ENCODE measurements around the gene RHEX.

Gene RHEX

GRCh38 chr1:206052919-206053610 lies at the start of gene RHEX:
TSS of gene RHEX (plus strand) at chr1:206053173. CDS start at chr1:206097829, 44,656 bp downstream.
- DNase-seq: peak; percentile 29

- no peak for DNase-seq
These were observed 48.8 kb upstream of the RHEX start for GRCh38 chr1:206003854-206004800.

DNA sequence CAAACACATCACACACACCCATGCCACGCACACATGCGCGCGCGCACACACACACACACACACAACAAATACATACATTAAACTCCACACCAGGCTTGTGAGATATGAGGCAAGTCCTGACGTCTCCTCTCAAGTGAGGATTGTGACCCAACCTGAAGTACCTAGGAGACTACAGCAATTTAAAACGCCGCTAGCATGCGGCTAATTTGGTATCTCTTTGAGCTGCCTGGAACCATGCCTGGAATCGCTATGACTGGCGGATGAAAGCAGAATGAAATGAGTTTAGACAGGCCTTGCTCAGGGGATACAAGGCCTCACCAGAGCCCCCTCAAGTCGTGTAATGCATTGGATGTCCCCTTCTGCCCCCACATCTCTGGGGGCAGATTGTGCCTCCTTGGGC lies 48.1 kb upstream of the RHEX start:
- DNase-seq: no peak

GRCh38 chr1:206005234-206005633 lies 47.7 kb upstream of the RHEX start:
- DNase-seq: no peak

DNA sequence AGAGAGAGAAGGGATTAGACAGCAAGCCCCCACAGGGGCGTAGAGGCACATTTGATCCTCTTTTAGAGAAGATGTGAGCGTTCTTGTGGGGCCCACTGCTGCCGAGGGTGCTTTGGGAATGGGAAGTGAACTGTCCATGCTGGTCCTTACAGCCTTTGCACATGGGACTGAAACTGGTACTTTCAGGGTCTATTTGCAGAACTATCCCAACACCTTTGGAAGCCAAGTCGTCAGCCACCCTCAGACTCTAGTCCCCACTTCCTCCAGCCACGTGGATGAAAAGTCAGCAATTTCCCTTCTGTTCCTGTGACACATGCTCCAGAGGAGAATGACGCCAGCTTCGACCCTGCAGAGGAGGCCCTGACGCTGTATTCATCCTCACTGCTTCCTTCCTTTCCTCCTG lies 47.2 kb upstream of the RHEX start:
- no peak for DNase-seq

- no peak for DNase-seq
These were observed 46.0 kb upstream of the RHEX start for GRCh38 chr1:206006946-206007345.

DNA sequence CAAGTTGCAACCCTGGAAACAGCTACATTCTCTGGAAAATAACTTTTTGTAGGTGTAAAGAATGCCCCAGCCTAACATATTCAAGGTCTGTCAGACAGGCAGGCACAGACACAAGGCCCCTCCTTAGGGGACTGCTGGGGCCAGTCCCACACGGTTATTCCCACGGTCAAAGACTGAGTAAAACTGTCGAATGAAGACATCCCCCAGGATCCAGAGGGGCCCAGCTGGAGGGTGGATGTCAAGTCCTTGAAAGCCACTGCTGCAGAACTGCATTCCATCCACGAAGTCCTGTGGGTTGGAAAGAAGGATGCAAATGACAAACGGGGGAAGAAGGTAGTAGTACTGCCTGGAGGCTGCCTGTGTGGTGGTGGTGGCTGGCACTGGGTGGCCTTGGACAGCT lies 42.9 kb upstream of the RHEX start:
- no peak for DNase-seq

GRCh38 chr1:206011057-206011456 lies 41.9 kb upstream of the RHEX start:
- peak; percentile 31 for DNase-seq

GRCh38 chr1:206012086-206012859 lies 40.7 kb upstream of the RHEX start:
- peak; percentile 31 for DNase-seq

GRCh38 chr1:206013026-206013795 lies 39.8 kb upstream of the RHEX start:
- no peak for DNase-seq

DNA sequence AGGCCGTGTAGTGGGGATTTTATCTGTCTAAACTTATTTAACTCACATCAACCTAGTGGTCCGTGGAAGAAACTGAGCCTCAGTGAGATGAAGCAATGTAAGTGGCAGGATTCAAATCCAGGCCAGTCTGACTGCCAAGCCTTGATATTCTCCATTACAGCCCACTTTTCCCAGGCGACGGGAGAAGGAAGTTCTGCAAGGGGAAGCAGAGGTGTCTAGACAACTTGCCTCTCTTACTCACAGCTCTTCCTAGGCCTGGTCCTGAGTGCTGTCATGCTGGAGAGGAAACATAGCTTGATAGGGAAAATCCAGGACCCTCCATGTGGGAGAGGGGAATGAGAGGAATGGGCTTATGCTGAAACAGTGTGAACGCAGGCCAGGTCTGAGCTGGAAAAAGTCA lies 38.4 kb upstream of the RHEX start:
- no peak for DNase-seq

DNA sequence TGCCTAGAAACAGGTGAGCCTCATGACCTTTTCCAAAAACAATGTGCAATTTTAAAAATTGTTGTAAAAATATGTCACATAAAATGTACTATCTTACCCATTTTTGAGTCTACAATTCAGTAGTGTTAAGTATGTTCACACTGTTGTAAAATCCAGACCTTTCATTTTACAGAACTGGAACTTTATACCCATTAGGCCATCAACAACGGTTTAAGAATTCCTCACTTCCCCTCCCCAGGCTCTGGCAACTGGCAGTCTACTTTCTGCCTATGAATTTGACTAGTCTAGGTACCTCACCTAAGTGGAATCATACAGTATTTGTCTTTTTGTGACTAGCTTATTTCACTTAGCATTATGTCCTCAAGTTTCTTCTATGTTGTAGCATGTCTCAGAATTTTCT lies 37.9 kb upstream of the RHEX start:
- no peak for DNase-seq

DNA sequence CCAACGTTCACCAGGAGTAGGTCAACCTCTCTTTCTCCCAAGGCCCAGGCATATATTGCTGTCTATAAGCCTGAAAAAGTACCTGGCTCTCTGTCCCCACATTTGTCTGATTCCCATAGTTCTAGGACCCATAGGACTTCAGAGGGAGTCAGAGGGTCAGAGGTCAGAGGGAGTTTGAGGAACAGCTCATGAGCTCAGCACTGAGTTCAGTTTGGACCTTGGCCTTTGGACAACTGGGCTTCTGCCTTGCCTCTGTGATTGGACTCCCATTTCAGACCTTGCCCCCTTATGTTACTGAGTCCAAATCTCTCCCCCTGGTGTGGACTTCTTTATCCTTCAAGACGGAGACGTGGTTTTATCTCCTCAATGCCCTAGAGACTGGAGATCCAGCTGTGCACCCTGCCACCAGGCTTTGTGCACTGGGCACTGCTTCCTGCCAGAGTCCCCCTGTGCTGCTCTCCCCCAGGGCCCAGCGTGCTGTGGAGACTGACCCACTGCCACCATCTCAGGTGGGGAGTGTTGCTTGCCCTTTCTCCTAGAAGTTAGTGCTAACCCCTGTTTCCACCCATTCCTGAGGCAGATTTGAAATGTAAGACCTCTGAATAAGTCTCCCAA lies 32.5 kb upstream of the RHEX start:
- DNase-seq: no peak

- DNase-seq: no peak
These were observed 31.9 kb upstream of the RHEX start for GRCh38 chr1:206021008-206021625.

- DNase-seq: no peak
These were observed 31.2 kb upstream of the RHEX start for GRCh38 chr1:206021626-206022365.

DNA sequence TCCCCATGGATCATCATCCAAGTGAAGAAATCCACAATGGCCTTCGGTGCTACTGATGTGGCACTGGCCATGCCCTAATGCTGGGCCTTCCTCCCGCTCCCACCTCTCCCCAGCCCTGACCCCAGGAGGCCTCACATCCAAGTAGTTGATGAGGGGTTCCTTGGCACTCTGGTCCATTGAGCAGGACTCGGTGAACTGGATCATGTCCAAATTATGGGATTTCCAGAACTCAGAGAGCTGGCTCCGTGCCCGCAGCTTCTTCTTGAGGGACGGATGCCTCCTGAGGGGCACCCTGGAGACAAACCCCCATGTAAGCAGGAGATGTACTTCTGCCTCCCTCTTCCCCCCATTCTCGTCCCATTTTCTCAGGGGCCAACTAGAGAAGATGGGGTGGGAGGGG lies 30.2 kb upstream of the RHEX start:
- DNase-seq: no peak

DNA sequence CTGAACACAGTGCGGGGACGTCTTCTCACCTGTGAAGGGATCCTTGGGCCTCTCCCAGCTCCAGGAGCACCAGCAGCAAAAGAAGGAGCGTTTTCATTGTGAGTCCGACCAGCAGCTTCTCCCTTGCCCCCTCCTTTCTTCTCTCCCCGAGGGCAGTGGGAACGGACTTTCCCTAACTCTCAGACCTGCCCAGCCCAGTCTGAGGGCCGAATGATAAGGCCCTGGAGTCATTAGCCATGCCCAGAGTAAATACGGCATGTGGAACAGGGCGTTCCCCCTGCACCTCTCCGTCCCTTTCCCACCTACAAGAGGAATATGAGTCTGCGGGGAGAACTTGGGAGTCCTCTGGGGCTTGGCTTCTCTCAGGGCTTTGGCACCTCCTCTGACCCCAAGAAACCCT lies 29.3 kb upstream of the RHEX start, which contains the start of gene CTSE:
Gene CTSE, minus strand, starts transcription at position 201 of the 400 bp plus-strand sequence. Its CDS starts 104 bp downstream, at position 97.
- DNase-seq: no peak

DNA sequence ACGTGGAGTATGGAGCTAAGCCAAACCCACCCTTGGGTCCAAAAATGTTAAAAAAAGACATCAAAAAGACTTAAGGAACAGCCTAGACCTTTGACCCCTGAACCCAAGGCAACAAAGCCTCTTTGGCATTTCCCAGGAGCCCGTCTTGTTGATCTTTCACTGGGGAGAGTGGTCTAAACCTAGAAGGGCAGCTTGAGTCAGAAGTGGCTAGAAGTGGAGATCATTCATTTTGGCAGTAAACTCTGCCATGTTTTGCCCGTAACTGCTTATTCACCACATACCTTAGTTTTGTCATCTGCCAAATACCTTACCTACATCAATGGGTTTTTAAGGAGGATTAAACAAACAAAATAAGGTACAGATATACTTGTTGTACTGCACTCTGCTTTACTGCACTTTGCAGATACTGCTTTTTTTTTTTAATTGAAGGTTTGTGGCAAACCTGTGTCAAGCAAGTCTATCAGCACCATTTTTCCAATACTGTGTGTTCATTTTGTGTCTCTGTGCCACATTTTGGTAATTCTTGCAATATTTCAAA lies 27.6 kb upstream of the RHEX start:
- no peak for DNase-seq

GRCh38 chr1:206029484-206029883 lies 23.5 kb upstream of the RHEX start:
- no peak for DNase-seq

DNA sequence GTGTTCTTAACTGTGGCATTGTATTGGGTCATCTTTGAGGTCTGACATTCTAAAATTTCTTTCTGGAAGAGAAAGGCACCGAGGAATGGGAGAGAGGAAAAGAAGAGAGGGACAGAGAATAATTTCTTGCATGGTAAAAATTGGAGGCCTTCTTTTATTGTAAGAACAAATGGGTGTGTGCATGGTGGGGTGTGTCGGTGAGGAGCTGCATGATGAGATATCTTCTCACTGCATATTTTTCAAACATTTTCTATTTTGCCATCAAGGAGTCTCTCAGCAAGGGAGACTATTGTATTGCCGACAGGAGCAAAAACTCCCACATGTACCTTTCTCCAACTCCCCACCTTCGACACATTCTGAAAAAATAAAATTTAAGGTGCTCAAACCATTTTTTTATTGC lies 22.8 kb upstream of the RHEX start:
- DNase-seq: no peak

Measured in activated CD4-positive, alpha-beta T cell treated with anti-CD3 and anti-CD28 coated beads for 48 hours (primary cell).